IPS DF 6.9 (cell line): ENCODE measurements around the gene PRR5L.

Experiments
- DNase-seq: peaks from one replicate; pipeline ENCODE4 v3.0.0-alpha.2; 2013; ENCODE audit warnings: low read depth, low spot score
- H3K27ac ChIP-seq: one replicate; pipeline ENCODE4 v1.5.1; 2013; ENCODE audit warnings: low read length, control low read depth
- H3K27me3 ChIP-seq: 2 replicates; pipeline ENCODE4 v1.6.1; 2013; ENCODE audit warnings: mild to moderate bottlenecking, low read length; ENCODE audit not compliant: control insufficient read depth, insufficient read depth
- H3K36me3 ChIP-seq: 2 replicates; pipeline ENCODE4 v1.6.1; 2013; ENCODE audit warnings: low read length; ENCODE audit not compliant: control insufficient read depth, insufficient read depth
- H3K4me1 ChIP-seq: 2 replicates; pipeline ENCODE4 v1.6.1; 2013; ENCODE audit warnings: low read length; ENCODE audit not compliant: control insufficient read depth, insufficient read depth
- H3K4me3 ChIP-seq: 2 replicates; pipeline ENCODE4 v1.5.1; 2013; ENCODE audit warnings: mild to moderate bottlenecking, low read length
- H3K9me3 ChIP-seq: 2 replicates; pipeline ENCODE4 v1.6.1; 2013; ENCODE audit warnings: low read length, inconsistent platforms; ENCODE audit not compliant: control insufficient read depth, insufficient read depth
- WGBS: extraction: QIAGEN DNeasy Blood & Tissue Kit; methylation state at CpG from one replicate; pipeline ENCODE4 v1.1.7; 2013; ENCODE audit warnings: mixed read lengths, missing lambda C conversion rate; ENCODE audit not compliant: insufficient read length, insufficient coverage; 5-methylcytosine and 5-hydroxymethylcytosine counted together

Gene PRR5L

GRCh38 chr11:36459046-36459445 lies 163.0 kb downstream of the PRR5L start:
- Histone ChIP-seq H3K27me3 (no peaks in the 10 kb centered on the region), H3K9me3 (no peaks in the 10 kb centered on the region), H3K27ac (no peak overlapping the region), H3K36me3 (no peaks in the 10 kb centered on the region), H3K4me3 (no peak overlapping the region), H3K4me1 (peaks cover 4% of the 10 kb centered on the region; the same call in 1 of the 2 replicates)
- WGBS, result no CpG with 5 or more reads among the region's 7 CpGs
- DNase-seq, result no peak

- no peak overlapping the region for H3K27ac ChIP-seq
- no peaks in the 10 kb centered on the region; the same call in 1 of the 2 replicates for H3K4me1 ChIP-seq
- H3K4me3 ChIP-seq, result no peak overlapping the region
- H3K9me3 ChIP-seq, result no peaks in the 10 kb centered on the region
- H3K36me3 ChIP-seq, result no peaks in the 10 kb centered on the region
- WGBS, result no CpG with 5 or more reads among the region's 10 CpGs
- no peak for DNase-seq
- H3K27me3 ChIP-seq, result no peaks in the 10 kb centered on the region
Measured at GRCh38 chr11:36460220-36460619, 164.1 kb downstream of the PRR5L start.

GRCh38 chr11:36462321-36462720 lies 166.2 kb downstream of the PRR5L start:
- Histone ChIP-seq H3K27ac (no peak overlapping the region), H3K27me3 (no peaks in the 10 kb centered on the region), H3K4me1 (no peaks in the 10 kb centered on the region; the same call in 1 of the 2 replicates), H3K4me3 (no peak overlapping the region), H3K9me3 (no peaks in the 10 kb centered on the region), H3K36me3 (no peaks in the 10 kb centered on the region)
- DNase-seq, result no peak
- no CpG with 5 or more reads among the region's 15 CpGs for WGBS

DNA sequence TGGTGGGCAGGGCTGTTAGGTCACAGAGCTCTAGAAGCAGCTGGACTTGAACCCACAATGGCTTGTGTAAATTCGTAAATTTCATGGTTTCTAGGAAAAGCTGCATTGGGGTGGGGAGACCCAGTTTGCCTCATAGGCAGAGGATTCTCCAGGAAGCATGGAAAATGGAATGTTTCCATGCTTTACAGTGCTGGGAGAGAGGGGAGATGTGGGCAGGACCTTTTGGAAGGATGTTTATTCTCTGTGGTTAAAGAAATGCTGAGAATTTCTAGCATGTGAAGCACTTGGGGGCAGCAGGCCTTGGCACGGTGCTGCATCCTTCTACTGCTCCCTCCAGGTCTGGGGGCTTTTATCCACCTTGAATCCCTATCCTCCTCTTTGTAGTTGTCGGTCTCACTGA lies 167.7 kb downstream of the PRR5L start:
- Histone ChIP-seq H3K4me3 (no peak overlapping the region), H3K36me3 (no peaks in the 10 kb centered on the region), H3K27ac (no peak overlapping the region), H3K4me1 (no peaks in the 10 kb centered on the region; the same call in 1 of the 2 replicates), H3K9me3 (no peaks in the 10 kb centered on the region), H3K27me3 (no peaks in the 10 kb centered on the region)
- DNase-seq, result no peak
- WGBS, result no CpG with 5 or more reads among the region's 3 CpGs

DNA sequence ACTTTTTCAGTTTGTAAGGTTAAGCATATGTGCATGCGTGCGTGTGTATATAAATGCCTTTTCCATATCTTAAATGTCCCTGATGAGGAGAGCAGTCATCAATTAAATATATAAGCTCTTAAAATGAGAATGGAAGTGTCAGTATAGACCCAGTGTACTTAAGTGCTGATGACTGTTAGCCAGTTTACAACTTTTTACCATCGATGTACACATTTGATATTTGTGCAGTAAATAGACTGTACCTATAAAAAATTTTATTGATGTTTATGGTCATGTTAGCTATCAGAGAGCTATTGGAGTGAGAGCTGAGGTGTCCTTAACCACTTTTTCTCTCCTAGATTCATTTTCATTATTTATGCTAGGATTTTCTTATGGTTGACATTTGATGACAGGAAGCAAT lies 168.6 kb downstream of the PRR5L start:
- no peaks in the 10 kb centered on the region for H3K4me1 ChIP-seq
- no peak overlapping the region for H3K27ac ChIP-seq
- no peaks in the 10 kb centered on the region for H3K36me3 ChIP-seq
- no CpG with 5 or more reads among the region's 3 CpGs for WGBS
- H3K4me3 ChIP-seq, result no peak overlapping the region
- DNase-seq, result no peak
- no peaks in the 10 kb centered on the region for H3K9me3 ChIP-seq
- no peaks in the 10 kb centered on the region for H3K27me3 ChIP-seq

GRCh38 chr11:36465449-36466163 lies 169.5 kb downstream of the PRR5L start:
- WGBS, result no CpG with 5 or more reads among the region's 4 CpGs
- Histone ChIP-seq H3K4me1 (no peaks in the 10 kb centered on the region), H3K36me3 (no peaks in the 10 kb centered on the region), H3K27me3 (no peaks in the 10 kb centered on the region), H3K27ac (no peak overlapping the region), H3K9me3 (no peaks in the 10 kb centered on the region), H3K4me3 (no peak overlapping the region)
- no peak for DNase-seq

GRCh38 chr11:36467012-36467411 lies 170.9 kb downstream of the PRR5L start:
- H3K4me1 ChIP-seq, result no peaks in the 10 kb centered on the region
- no peaks in the 10 kb centered on the region for H3K9me3 ChIP-seq
- no CpG with 5 or more reads among the region's 3 CpGs for WGBS
- H3K27me3 ChIP-seq, result 0 out of 2 replicates have a peak, but pooled peaks cover 2% of the 10 kb centered on the region
- no peak for DNase-seq
- H3K36me3 ChIP-seq, result no peaks in the 10 kb centered on the region
- H3K4me3 ChIP-seq, result no peak overlapping the region
- no peak overlapping the region for H3K27ac ChIP-seq

DNA sequence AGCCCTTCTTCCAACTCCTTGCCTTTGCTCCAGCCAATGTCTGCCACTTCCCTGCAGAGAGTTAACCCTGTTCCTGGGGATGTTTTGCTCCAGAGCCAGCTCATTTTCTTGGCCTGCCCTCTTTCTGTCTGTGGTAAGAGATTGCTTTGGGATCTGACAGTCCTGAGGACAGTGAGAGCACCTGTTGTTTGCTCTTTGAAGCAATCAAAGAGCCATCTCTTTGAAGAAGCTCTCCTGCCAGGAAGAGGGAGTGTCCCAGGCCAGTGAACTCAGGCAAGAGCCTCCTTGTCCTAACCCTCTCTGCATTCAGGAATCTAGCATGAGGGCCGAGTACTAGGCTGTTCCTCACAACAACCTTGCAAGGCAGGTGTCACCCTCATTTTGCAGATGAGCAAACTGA lies 171.8 kb downstream of the PRR5L start:
- H3K9me3 ChIP-seq, result no peaks in the 10 kb centered on the region
- H3K27ac ChIP-seq, result no peak overlapping the region
- no peaks in the 10 kb centered on the region for H3K4me1 ChIP-seq
- no peak for DNase-seq
- no peaks in the 10 kb centered on the region for H3K36me3 ChIP-seq
- no peak overlapping the region for H3K4me3 ChIP-seq
- 0 out of 2 replicates have a peak, but pooled peaks cover 2% of the 10 kb centered on the region for H3K27me3 ChIP-seq
- no CpG with 5 or more reads among the region's 1 CpG for WGBS

- WGBS, result no CpG with 5 or more reads among the region's 2 CpGs
- H3K4me3 ChIP-seq, result no peak overlapping the region
- 0 out of 2 replicates have a peak, but pooled peaks cover 2% of the 10 kb centered on the region for H3K27me3 ChIP-seq
- H3K4me1 ChIP-seq, result no peaks in the 10 kb centered on the region
- DNase-seq, result peak; percentile 60
- H3K36me3 ChIP-seq, result no peaks in the 10 kb centered on the region
- no peaks in the 10 kb centered on the region for H3K9me3 ChIP-seq
- no peak overlapping the region for H3K27ac ChIP-seq
Measured at GRCh38 chr11:36469063-36469462, 173.0 kb downstream of the PRR5L start.

DNA sequence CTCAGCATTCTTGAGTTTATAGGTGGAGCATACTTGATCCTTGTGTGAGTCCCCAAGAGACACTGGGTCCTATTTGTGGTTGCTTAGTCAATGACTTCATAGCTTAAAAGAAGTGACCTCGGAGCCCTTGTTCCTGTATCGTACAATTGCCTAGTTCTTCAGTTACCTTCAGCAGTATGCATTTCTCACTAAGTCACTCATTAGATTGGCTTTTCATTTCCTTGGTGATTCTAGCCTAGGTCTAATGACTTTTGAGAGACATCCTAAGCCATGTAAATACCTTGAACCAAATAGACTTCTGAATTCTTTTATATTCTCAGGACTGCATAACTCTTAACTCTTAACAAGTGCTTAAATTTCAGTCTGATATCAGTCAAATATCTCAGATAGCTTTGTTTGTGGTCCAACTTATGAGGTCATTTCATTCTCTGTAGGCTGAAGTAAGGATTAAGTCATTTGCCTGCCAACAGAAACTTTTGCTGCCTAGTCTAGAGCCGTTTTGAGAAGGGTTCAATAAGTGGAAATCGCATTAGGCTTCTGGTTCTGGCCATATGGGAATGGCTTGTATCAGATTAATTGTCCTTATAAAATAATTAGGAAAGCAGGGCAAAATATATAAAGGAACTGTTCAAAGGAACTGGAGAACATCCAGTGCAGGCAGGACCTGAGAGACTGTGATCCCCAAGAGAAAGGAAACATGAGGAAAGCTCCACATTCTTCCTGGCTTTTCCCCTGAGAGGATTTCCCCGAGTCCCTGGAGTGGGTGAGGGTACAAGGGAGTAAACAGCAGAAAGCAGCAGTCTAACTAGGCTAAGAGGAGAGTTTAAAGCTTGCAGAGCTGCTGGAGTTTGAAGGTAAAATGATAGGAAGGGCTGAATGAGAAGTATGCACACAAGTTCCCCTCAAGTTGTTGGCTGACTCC lies 174.1 kb downstream of the PRR5L start:
- Histone ChIP-seq H3K36me3 (no peaks in the 10 kb centered on the region), H3K27me3 (0 out of 2 replicates have a peak, but pooled peaks cover 2% of the 10 kb centered on the region), H3K4me3 (no peak overlapping the region), H3K4me1 (no peaks in the 10 kb centered on the region), H3K9me3 (no peaks in the 10 kb centered on the region), H3K27ac (no peak overlapping the region)
- no CpG with 5 or more reads among the region's 5 CpGs for WGBS
- no peak for DNase-seq
